ENCODE results near the gene TMEM125.

DNA sequence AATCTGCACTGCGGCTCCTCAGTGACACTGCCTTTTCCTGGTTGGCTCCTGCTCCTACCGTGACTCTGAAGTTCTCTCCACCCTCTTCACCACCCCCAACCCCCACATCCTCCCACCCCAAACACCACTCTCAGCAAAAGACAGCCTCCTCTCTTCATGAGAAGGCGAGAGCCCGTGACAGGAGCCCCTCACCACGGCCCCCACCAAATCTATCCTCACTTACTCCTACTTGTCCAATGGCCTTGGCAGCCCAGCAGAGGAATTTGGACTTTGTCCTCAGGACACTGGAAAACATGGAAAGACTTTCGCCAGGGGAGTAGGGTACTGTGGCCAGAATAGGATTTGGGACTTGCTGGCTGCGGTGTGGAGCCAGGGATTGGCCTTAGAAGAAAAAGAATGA lies 6.9 kb downstream of the TMEM125 start:
- TF ChIP-seq, protein P1, sequence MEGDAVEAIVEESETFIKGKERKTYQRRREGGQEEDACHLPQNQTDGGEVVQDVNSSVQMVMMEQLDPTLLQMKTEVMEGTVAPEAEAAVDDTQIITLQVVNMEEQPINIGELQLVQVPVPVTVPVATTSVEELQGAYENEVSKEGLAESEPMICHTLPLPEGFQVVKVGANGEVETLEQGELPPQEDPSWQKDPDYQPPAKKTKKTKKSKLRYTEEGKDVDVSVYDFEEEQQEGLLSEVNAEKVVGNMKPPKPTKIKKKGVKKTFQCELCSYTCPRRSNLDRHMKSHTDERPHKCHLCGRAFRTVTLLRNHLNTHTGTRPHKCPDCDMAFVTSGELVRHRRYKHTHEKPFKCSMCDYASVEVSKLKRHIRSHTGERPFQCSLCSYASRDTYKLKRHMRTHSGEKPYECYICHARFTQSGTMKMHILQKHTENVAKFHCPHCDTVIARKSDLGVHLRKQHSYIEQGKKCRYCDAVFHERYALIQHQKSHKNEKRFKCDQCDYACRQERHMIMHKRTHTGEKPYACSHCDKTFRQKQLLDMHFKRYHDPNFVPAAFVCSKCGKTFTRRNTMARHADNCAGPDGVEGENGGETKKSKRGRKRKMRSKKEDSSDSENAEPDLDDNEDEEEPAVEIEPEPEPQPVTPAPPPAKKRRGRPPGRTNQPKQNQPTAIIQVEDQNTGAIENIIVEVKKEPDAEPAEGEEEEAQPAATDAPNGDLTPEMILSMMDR (IDR thresholded peaks at IDR 0.05), result no peak
- no peak for TF ChIP-seq POLR2A (IDR thresholded peaks at IDR 0.05)

Data from esophagus squamous epithelium (tissue), 4 donors.